Coronary artery (tissue), 2 donors: ENCODE measurements around the gene APOBEC3B.
"Not testable (repeated sequence)": the region's sequence is repeated elsewhere in the genome, so short reads cannot be mapped to it uniquely, and the experiment has no call there.

ENCODE experiments used
- DNase-seq: peaks from one replicate; pipeline ENCODE4 v3.0.0-alpha.2; 2017; ENCODE audit warnings: low spot score
- H3K27ac ChIP-seq, 2 donors: fragments of 200-600 bp; sonication (generic); one replicate each; pipeline ENCODE4 v1.5.1; 2016 to 2019
- H3K4me3 ChIP-seq: fragments of 200-600 bp; sonication (generic); 2 replicates; pipeline ENCODE4 v1.5.1; 2016; ENCODE audit warnings: mild to moderate bottlenecking, moderate library complexity
- CTCF ChIP-seq: fragments of 200-600 bp; sonication (generic); IDR thresholded peaks from one replicate; pipeline ENCODE4 v1.5.1; 2019; ENCODE audit warnings: antibody characterized with exemption

Gene APOBEC3B

GRCh38 chr22:38956551-38956950 is 25.6 kb upstream of the APOBEC3B start:
- TF ChIP-seq CTCF = no peak
- DNase-seq = no peak
- Histone ChIP-seq H3K27ac (no peak overlapping the region), H3K4me3 (no peak overlapping the region)

GRCh38 chr22:38957046-38957770 is 24.9 kb upstream of the APOBEC3B start, which contains the start of gene APOBEC3A:
TSS of gene APOBEC3A (plus strand) at chr22:38957609. CDS start at chr22:38957692, 83 bp downstream.
- Histone ChIP-seq H3K27ac (no peak within 1 kb of the TSS), H3K4me3 (no peak within 1 kb of the TSS)
- no peak for TF ChIP-seq CTCF
- no peak for DNase-seq

- TF ChIP-seq CTCF = no peak
- no peak overlapping the region for H3K27ac ChIP-seq
- DNase-seq = no peak
These were observed 24.1 kb upstream of the APOBEC3B start for GRCh38 chr22:38957808-38958650.

GRCh38 chr22:38958651-38958943 is 23.6 kb upstream of the APOBEC3B start:
- not testable (repeated sequence) for H3K27ac ChIP-seq, DNase-seq, H3K4me3 ChIP-seq

More at GRCh38 chr22:38957808-38958650, 24.1 kb upstream of the APOBEC3B start:
- H3K4me3 ChIP-seq = no peak overlapping the region

- no peak for TF ChIP-seq CTCF
- DNase-seq = no peak
- no peak overlapping the region for H3K4me3 ChIP-seq
These were observed 22.6 kb upstream of the APOBEC3B start for GRCh38 chr22:38959590-38959989.

GRCh38 chr22:38960673-38961072 is 21.5 kb upstream of the APOBEC3B start:
- DNase-seq, H3K27ac ChIP-seq, H3K4me3 ChIP-seq: not testable (repeated sequence)

More at GRCh38 chr22:38959590-38959989, 22.6 kb upstream of the APOBEC3B start:
- H3K27ac ChIP-seq = no peak overlapping the region

- not testable (repeated sequence) for DNase-seq, H3K4me3 ChIP-seq, H3K27ac ChIP-seq
These were observed 18.8 kb upstream of the APOBEC3B start for GRCh38 chr22:38963291-38963738.

- H3K27ac ChIP-seq = no peak overlapping the region
- H3K4me3 ChIP-seq = no peak overlapping the region
- DNase-seq = no peak
- TF ChIP-seq CTCF = no peak
These were observed 18.3 kb upstream of the APOBEC3B start for GRCh38 chr22:38963872-38964271.
